ENCODE measurements around the gene RGS1. TPM values are rescaled to one million over a fixed set of nuclear protein-coding genes. Genes with fewer than 3 reads are reported as not detected.

Gene RGS1
- total and polyA plus RNA-seq, 2 donors: 51.2 to 96.8 TPM

- Histone ChIP-seq H3K4me1 (ENCODE audit: insufficient read depth) (no peaks in the 10 kb centered on the region), H3K27ac (ENCODE audit: low read depth) (no peak overlapping the region), H3K36me3 (ENCODE audit: insufficient read depth) (no peaks in the 10 kb centered on the region), H3K4me3 (ENCODE audit: low read depth, low read length) (no peak overlapping the region)
- no peak for DNase-seq (ENCODE audit: extremely low spot score)
- 79% methylated on average over 1 of the region's 1 CpG for WGBS
Measured at GRCh38 chr1:192602757-192603156, 27.2 kb downstream of the RGS1 start.

- WGBS: 87% methylated on average over 3 of the region's 3 CpGs
- Histone ChIP-seq H3K4me1 (ENCODE audit: insufficient read depth) (no peaks in the 10 kb centered on the region), H3K36me3 (ENCODE audit: insufficient read depth) (no peaks in the 10 kb centered on the region), H3K27ac (ENCODE audit: low read depth) (no peak overlapping the region), H3K4me3 (ENCODE audit: low read depth, low read length) (no peak overlapping the region)
- DNase-seq (ENCODE audit: extremely low spot score): no peak
Measured at GRCh38 chr1:192603218-192603787, 27.7 kb downstream of the RGS1 start.

- no peaks in the 10 kb centered on the region for H3K4me1 ChIP-seq (ENCODE audit: insufficient read depth)
- no peak for DNase-seq (ENCODE audit: extremely low spot score)
- no peaks in the 10 kb centered on the region for H3K36me3 ChIP-seq (ENCODE audit: insufficient read depth)
- no peak overlapping the region for H3K27ac ChIP-seq (ENCODE audit: low read depth)
- H3K4me3 ChIP-seq (ENCODE audit: low read depth, low read length): no peak overlapping the region
- WGBS: 75% methylated on average over 3 of the region's 3 CpGs
Measured at GRCh38 chr1:192604979-192605620, 29.5 kb downstream of the RGS1 start.

- no peak overlapping the region for H3K27ac ChIP-seq (ENCODE audit: low read depth)
- no peak for DNase-seq (ENCODE audit: extremely low spot score)
- H3K4me3 ChIP-seq (ENCODE audit: low read depth, low read length): no peak overlapping the region
- H3K4me1 ChIP-seq (ENCODE audit: insufficient read depth): no peaks in the 10 kb centered on the region
- no peaks in the 10 kb centered on the region for H3K36me3 ChIP-seq (ENCODE audit: insufficient read depth)
- 96% methylated on average over 2 of the region's 2 CpGs for WGBS
Measured at GRCh38 chr1:192608671-192609070, 33.1 kb downstream of the RGS1 start.

- H3K27ac ChIP-seq (ENCODE audit: low read depth): no peak overlapping the region
- no peak overlapping the region for H3K4me3 ChIP-seq (ENCODE audit: low read depth, low read length)
- H3K36me3 ChIP-seq (ENCODE audit: insufficient read depth): no peaks in the 10 kb centered on the region
- no peaks in the 10 kb centered on the region for H3K4me1 ChIP-seq (ENCODE audit: insufficient read depth)
- no peak for DNase-seq (ENCODE audit: extremely low spot score)
- 75% methylated on average over 12 of the region's 12 CpGs for WGBS
Measured at GRCh38 chr1:192609110-192610079, 33.8 kb downstream of the RGS1 start.

GRCh38 chr1:192610112-192610889 lies 34.7 kb downstream of the RGS1 start:
- no peaks in the 10 kb centered on the region for H3K4me1 ChIP-seq (ENCODE audit: insufficient read depth)
- 63% methylated on average over 3 of the region's 3 CpGs for WGBS
- no peak for DNase-seq (ENCODE audit: extremely low spot score)
- no peak overlapping the region for H3K27ac ChIP-seq (ENCODE audit: low read depth)
- H3K4me3 ChIP-seq (ENCODE audit: low read depth, low read length): no peak overlapping the region
- H3K36me3 ChIP-seq (ENCODE audit: insufficient read depth): no peaks in the 10 kb centered on the region

GRCh38 chr1:192615055-192615454 lies 39.5 kb downstream of the RGS1 start:
- 97% methylated on average over 1 of the region's 1 CpG for WGBS
- H3K4me3 ChIP-seq (ENCODE audit: low read depth, low read length): no peak overlapping the region
- H3K36me3 ChIP-seq (ENCODE audit: insufficient read depth): no peaks in the 10 kb centered on the region
- H3K27ac ChIP-seq (ENCODE audit: low read depth): no peak overlapping the region
- no peaks in the 10 kb centered on the region for H3K4me1 ChIP-seq (ENCODE audit: insufficient read depth)
- DNase-seq (ENCODE audit: extremely low spot score): no peak

GRCh38 chr1:192620071-192620635 lies 44.6 kb downstream of the RGS1 start:
- DNase-seq (ENCODE audit: extremely low spot score): no peak
- Histone ChIP-seq H3K4me1 (ENCODE audit: insufficient read depth) (no peaks in the 10 kb centered on the region), H3K36me3 (ENCODE audit: insufficient read depth) (no peaks in the 10 kb centered on the region), H3K4me3 (ENCODE audit: low read depth, low read length) (no peak overlapping the region), H3K27ac (ENCODE audit: low read depth) (no peak overlapping the region)

GRCh38 chr1:192626366-192627179 lies 51.0 kb downstream of the RGS1 start:
- no peak overlapping the region for H3K4me3 ChIP-seq (ENCODE audit: low read depth, low read length)
- H3K27ac ChIP-seq (ENCODE audit: low read depth): no peak overlapping the region
- no peak for DNase-seq (ENCODE audit: extremely low spot score)
- 52% methylated on average over 3 of the region's 3 CpGs for WGBS
- H3K4me1 ChIP-seq (ENCODE audit: insufficient read depth): peaks cover 1% of the 10 kb centered on the region
- H3K36me3 ChIP-seq (ENCODE audit: insufficient read depth): no peaks in the 10 kb centered on the region

GRCh38 chr1:192627901-192628300 lies 52.3 kb downstream of the RGS1 start:
- Histone ChIP-seq H3K4me1 (ENCODE audit: insufficient read depth) (peaks cover 1% of the 10 kb centered on the region), H3K36me3 (ENCODE audit: insufficient read depth) (no peaks in the 10 kb centered on the region), H3K4me3 (ENCODE audit: low read depth, low read length) (no peak overlapping the region), H3K27ac (ENCODE audit: low read depth) (no peak overlapping the region)
- 93% methylated on average over 5 of the region's 5 CpGs for WGBS
- DNase-seq (ENCODE audit: extremely low spot score): no peak

- Histone ChIP-seq H3K4me3 (ENCODE audit: low read depth, low read length) (no peak overlapping the region), H3K36me3 (ENCODE audit: insufficient read depth) (no peaks in the 10 kb centered on the region), H3K4me1 (ENCODE audit: insufficient read depth) (peaks cover 1% of the 10 kb centered on the region), H3K27ac (ENCODE audit: low read depth) (no peak overlapping the region)
- no peak for DNase-seq (ENCODE audit: extremely low spot score)
- 97% methylated on average over 1 of the region's 1 CpG for WGBS
Measured at GRCh38 chr1:192628396-192629057, 53.0 kb downstream of the RGS1 start.

- H3K4me1 ChIP-seq (ENCODE audit: insufficient read depth): peaks cover 1% of the 10 kb centered on the region
- WGBS: 83% methylated on average over 3 of the region's 3 CpGs
- no peaks in the 10 kb centered on the region for H3K36me3 ChIP-seq (ENCODE audit: insufficient read depth)
- no peak for DNase-seq (ENCODE audit: extremely low spot score)
- no peak overlapping the region for H3K4me3 ChIP-seq (ENCODE audit: low read depth, low read length)
- H3K27ac ChIP-seq (ENCODE audit: low read depth): no peak overlapping the region
Measured at GRCh38 chr1:192629612-192630011, 54.0 kb downstream of the RGS1 start.

Measured in urinary bladder (tissue), 4 donors.